ENCODE results near the gene SSBP4.

DNA sequence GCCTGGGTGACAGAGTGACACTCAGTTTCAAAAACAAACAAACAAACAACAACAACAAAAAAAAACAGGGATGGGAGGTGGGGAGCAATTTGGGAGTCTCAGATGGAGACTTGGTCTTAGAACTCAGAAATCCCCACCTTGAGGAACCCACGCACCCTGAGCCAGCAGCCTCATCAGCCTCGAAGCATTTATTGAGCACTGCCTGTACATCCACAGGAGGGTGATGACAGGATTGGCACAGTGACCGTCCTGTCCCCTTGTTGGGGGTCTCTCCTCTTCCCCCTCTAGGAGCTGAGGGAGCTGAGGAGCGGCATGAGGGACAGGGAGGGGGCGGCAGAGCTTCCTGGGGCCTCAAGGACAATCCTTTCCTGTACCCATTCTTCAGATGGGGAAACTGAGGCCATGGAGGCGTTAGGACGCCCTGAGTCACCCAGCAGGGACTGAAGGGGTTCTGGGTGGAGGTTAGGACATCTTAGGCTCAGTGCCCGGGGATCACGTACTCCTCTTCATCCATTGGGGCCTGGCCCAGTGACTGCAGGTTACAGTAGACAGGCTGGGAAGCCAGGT lies 27.6 kb upstream of the SSBP4 start:
- TF ChIP-seq, protein P1, sequence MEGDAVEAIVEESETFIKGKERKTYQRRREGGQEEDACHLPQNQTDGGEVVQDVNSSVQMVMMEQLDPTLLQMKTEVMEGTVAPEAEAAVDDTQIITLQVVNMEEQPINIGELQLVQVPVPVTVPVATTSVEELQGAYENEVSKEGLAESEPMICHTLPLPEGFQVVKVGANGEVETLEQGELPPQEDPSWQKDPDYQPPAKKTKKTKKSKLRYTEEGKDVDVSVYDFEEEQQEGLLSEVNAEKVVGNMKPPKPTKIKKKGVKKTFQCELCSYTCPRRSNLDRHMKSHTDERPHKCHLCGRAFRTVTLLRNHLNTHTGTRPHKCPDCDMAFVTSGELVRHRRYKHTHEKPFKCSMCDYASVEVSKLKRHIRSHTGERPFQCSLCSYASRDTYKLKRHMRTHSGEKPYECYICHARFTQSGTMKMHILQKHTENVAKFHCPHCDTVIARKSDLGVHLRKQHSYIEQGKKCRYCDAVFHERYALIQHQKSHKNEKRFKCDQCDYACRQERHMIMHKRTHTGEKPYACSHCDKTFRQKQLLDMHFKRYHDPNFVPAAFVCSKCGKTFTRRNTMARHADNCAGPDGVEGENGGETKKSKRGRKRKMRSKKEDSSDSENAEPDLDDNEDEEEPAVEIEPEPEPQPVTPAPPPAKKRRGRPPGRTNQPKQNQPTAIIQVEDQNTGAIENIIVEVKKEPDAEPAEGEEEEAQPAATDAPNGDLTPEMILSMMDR (IDR thresholded peaks at IDR 0.05) = no peak
- TF ChIP-seq ZFX (IDR thresholded peaks at IDR 0.05; ENCODE audit: borderline replicate concordance) = no peak
